Glomerular visceral epithelial cell (primary cell): ENCODE results near the gene AKTIP.
"Not testable (repeated sequence)": the region's sequence is repeated elsewhere in the genome, so short reads cannot be mapped to it uniquely, and the experiment has no call there.

ENCODE experiments used
- DNase-seq: peaks from one replicate; pipeline ENCODE4 v3.0.0-alpha.2; 2016; ENCODE audit errors: extremely low spot score

Gene AKTIP

GRCh38 chr16:53502331-53503269 lies at the start of gene AKTIP:
Gene AKTIP (minus strand): TSS chr16:53503209. CDS start chr16:53500259, 2,950 bp downstream.
- DNase-seq: peak; percentile 32

DNA sequence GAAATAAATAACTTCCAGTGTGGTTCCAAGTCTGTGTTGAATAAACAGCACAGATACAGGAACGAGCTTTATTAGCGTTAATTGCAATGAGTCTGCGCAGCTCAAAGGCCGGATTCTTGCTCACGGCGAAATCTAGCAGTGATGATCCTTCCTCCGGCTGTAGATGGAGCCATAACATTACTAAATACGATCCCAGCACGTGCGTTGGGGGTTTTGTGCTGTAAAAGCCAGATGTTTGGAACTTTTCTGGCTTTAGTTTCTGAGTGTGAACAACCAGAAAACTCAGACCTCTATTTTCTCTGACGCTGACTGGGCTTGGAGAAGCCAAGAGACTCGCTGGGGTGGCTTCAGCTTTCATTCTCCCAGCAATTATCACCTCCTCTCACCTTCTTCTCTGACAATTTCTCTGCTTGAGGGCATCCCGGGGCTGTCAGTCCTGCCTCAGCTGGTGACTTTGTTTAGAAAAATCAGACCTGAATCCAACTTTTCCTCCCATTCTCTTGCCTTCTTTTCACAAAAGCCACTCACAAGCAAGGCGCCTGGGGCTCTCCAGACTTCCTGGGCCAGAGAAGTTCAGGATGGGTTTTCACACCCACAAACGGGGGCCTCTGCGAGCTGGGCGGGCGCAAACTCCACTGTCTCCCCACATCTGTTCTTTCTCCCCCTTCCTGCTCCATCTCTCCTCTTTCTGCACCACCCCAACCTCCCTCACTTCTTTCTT lies 47.1 kb upstream of the AKTIP start:
- peak; percentile 52 for DNase-seq

- no peak for DNase-seq
These were observed 44.0 kb upstream of the AKTIP start for GRCh38 chr16:53546988-53547391.

DNA sequence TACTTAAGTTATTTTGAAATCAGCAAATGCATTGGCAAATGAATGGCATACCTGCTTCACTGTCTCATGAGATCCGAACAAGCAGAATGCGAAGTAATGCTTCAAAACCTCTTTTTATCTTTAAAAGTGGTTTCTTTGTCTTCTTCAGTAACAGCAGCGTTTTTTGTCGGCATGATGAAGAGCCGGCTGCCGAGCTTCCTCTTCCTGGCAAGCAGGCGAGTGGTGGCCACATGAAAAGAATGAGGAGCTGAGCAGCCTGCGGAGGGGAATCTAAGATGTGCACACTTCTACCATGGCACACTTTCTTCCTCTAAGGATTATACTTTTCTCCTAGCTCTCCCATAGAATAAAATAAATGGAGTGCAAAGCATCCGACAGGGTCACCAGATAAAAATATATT lies 42.4 kb upstream of the AKTIP start:
- no peak for DNase-seq

- no peak for DNase-seq
These were observed 39.3 kb upstream of the AKTIP start for GRCh38 chr16:53542283-53542682.

DNA sequence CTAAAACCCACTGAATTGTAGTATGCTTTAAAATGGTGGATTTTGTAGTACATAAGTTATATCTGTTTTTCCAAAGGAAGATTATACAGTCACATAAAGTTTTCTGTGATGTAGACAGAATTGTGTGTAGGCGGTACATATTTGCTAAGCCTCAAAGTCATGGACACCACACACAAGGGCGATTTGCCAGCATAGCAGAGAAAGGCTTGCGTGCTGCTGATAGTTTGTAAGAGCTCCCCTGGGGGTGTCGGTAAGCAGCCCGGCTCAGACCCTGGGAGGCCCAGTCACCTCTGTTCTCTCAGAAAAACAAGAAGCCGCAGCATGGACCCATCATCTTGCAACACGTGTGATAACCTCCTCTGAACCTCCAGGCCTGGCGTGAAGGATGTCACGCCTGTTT lies 38.3 kb upstream of the AKTIP start:
- no peak for DNase-seq

DNA sequence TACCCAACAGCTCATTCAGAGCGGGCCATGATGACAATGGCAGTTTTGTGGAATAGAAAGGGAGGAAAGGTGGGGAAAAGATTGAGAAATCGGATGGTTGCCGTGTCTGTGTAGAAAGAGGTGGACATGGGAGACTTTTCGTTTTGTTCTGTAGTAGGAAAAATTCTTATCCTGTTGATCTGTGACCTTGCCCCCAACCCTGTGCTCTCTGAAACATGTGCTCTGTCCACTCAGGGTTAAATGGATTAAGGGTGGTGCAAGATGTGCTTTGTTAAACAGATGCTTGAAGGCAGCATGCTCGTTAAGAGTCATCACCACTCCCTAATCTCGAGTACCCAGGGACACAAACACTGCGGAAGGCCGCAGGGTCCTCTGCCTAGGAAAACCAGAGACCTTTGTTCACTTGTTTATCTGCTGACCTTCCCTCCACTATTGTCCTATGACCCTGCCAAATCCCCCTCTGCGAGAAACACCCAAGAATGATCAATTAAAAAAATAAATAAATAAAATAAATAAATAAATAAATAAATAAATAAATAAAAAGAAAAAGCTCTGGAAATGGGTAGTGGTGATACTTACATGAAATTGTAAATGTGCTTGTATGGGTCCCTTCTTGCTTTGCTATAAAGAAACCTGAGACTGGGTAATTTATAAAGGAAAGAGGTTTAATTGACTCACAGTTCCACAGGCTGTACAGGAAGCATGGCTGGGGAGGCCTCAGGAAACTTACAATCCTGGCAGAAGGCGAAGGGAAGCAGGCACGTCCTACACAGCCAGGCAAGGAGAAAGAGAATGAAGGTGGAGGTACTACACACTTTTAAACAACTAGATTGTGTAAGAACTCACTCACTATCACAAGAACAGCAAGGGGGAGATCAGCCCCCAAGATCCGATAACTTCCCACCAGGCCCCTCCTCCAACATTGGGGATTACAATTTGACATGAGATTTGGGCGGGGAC lies 37.0 kb upstream of the AKTIP start:
- not testable (repeated sequence) for DNase-seq

DNA sequence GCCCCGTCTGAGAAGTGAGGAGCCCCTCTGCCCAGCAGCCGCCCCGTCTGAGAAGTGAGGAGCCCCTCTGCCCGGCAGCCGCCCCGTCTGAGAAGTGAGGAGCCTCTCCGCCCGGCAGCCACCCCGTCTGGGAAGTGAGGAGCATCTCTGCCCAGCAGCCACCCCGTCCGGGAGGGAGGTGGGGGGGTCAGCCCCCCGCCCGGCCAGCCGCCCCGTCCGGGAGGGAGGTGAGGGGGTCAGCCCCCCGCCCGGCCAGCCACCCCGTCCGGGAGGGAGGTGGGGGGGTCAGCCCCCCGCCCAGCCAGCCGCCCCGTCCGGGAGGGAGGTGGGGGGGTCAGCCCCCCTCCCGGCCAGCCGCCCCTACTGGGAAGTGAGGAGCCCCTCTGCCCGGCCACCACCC lies 36.3 kb upstream of the AKTIP start:
- DNase-seq: not testable (repeated sequence)

GRCh38 chr16:53537626-53538025 lies 34.6 kb upstream of the AKTIP start:
- DNase-seq: no peak

DNA sequence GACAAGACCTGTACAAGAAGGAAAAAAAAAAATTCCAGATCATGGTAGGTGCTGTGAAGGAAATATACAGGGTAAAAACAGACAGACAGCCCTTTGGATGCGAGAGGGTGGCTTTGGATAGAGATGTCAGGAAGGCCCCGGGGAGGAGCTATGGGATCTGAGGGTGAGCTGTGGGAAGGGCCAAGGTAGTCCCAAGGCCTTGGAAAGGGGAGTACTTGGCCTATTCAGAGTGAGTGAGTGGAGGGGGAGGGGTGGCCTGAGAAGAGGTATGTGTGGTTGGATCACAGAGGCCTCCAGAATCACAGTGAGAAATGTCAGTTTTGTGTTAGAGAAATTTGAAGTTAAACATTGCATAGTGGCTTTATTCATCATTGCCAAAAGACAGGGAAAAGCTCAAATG lies 31.2 kb upstream of the AKTIP start:
- DNase-seq: no peak

DNA sequence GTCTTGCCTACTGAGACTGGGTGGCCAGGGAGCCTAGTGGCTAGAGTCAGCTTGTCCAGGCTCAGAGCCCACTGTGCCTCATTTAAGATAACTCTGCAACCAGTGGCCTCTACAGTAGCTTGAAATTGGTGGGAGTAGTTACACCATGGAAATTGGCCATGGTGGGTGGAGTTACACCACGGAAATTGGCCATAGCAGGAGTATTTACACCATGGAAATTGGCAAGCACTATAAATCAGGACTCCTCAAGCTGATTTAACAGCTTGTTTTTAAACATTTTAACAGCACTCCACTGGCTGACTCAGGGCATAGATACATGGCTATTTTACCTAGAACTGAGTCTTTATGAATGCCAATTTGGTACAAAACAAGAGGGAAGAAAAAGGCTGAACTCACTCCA lies 27.7 kb upstream of the AKTIP start:
- DNase-seq: no peak

DNA sequence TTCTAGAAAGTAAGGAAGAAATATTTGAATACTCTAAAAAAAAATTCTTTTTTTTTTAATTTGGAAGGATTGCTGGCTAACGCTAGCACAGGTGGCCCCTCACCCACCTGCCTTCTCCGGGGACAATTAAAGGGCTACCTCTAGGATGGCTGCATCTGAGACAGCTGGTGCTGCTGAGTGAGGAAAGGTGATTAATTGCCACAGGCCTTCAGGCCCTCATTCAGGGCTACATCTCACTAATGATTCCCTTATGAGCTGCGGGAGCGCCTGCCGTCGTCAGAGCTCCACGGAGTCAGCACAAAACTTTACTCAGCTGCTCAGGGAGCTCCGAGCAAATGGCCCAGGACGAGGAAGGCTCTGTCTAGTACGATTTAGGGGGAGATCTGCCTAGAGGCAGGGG lies 27.0 kb upstream of the AKTIP start:
- no peak for DNase-seq

GRCh38 chr16:53529513-53529912 lies 26.5 kb upstream of the AKTIP start:
- DNase-seq: no peak

- no peak for DNase-seq
These were observed 25.8 kb upstream of the AKTIP start for GRCh38 chr16:53528797-53529196.

DNA sequence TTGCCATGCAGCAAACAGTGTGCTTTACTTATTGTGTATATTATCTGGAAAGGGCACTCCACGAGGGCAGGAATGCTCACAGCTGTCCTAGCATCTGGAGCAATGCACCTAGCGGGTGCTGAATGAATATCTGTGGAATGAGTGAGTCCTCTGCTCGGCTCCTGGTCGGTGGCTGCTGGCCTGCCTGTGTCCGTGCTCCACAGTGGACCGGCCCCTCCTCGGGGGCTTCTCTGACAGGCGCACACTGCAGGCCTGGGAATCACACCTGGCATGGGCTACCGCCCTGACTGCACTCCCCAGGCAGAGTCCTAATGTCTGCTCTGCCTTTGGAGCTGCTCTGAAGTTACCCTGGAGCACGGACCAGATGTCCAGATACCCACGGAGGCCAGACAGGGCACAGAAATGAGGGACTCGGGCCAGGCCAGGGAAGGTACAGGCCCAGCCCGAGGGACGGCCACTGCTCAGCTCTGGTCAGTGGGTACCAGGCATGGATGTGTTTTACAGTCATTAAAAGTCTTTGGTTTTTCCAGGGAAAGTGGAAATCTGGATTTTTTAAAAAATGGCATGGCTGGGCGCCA lies 21.1 kb upstream of the AKTIP start:
- no peak for DNase-seq

DNA sequence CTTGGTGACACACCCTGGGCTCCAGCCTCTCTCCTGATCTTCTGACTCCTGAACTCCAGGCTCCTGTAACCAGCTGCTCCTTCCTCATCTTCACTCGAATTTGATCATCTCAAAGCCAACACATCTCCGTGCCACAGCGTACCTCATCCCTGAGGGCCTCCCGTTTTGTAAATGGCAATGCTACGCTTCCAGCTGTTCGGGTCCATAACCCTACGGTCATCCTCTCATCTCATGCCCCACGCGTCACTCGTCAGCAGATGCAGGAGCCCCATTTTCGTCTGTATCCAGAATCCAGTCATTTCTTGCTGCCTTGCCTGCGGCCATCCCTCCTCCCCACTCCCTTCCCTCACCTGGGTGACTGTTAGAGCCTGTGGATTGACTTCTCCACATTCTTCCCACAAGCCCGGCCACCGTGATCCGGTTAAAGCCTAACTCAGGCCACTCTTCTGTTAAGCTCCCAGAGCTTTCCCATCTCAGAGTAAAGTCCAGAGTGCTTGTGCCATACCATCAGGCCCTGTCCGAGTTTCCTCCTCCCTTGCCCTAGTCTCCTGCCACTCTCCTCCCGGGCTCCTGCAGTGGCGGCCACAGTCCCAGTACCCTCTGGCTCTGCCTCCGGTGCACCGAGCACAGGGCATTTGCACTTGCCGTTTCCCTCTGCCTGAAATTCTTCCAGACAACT lies 20.3 kb upstream of the AKTIP start:
- DNase-seq: no peak

DNA sequence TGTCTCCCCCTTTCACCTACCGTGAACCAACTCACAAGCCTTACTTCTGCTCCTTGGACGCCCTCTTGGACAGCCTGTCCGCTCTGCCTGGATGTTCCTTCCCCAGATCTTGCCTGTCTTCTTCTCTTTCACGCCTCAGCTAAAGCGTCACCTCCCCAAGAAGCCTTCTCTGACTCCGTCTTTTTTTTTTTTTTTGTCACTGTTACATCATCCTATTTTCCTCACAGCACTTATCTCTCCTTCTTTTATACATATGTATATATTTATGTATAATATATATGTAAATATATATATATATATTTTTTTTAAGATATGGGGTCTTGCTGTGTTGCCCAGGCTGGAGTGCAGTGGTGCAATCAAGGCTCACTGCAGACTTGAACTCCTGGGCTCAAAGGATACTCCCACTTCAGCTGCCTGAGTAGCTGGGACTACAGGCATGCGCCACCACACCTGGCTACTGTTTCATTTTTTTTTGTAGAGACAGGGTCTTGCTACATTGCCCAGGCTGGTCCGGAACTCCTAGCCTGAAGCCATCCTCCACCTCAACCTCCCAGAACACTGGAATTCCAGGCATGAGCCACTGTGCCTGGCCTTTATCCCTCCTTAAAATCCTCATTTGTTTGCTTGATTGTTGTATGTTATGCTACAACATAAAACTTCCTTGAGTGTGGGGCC lies 16.5 kb upstream of the AKTIP start:
- DNase-seq: no peak

GRCh38 chr16:53518550-53519416 lies 15.8 kb upstream of the AKTIP start:
- DNase-seq: no peak

- DNase-seq: no peak
These were observed 14.8 kb upstream of the AKTIP start for GRCh38 chr16:53517851-53518250.
